ENCODE results near the gene NTSR1.

The NTSR1 gene

DNA sequence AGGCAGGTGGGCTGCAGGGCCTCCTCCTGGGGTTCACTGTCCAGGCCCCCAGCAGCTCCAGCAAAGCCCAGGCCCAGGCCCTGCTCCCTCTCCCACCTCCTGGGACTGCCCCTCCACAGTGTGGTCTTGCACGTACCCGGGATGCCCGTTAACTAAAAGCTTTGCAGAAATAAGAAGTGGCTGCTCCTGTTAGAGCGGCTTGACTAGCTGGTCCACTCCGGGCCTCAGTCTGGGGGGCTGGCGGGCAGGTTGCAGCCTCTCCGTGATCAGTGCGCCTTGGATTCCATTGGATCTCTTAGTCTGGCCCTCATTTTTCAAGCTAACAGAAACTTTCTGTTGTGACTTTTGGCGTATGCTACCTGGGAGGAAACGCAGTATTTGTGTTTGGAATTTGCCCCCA is 39.4 kb upstream of the NTSR1 start:
- TF ChIP-seq, protein P1, sequence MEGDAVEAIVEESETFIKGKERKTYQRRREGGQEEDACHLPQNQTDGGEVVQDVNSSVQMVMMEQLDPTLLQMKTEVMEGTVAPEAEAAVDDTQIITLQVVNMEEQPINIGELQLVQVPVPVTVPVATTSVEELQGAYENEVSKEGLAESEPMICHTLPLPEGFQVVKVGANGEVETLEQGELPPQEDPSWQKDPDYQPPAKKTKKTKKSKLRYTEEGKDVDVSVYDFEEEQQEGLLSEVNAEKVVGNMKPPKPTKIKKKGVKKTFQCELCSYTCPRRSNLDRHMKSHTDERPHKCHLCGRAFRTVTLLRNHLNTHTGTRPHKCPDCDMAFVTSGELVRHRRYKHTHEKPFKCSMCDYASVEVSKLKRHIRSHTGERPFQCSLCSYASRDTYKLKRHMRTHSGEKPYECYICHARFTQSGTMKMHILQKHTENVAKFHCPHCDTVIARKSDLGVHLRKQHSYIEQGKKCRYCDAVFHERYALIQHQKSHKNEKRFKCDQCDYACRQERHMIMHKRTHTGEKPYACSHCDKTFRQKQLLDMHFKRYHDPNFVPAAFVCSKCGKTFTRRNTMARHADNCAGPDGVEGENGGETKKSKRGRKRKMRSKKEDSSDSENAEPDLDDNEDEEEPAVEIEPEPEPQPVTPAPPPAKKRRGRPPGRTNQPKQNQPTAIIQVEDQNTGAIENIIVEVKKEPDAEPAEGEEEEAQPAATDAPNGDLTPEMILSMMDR (IDR thresholded peaks at IDR 0.05): no peak

DNA sequence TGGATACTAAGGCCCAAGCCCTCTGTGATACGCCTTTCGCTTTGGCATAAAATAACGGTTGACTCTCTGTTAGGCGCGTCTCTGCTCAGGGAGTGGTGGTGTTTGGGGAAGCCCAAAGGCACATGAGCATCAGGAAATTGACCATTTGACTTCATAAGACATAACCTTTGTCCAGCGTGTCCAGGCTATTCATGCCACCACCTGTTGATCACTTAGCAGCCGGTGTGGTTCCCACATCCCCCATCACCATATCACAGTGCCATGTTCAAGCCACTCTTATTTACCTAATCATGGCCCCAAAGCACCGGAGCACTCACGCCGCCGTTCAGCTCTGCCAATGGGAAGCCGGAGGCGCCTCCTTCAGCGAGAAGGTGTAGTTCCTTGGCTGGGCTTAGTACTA is 38.5 kb upstream of the NTSR1 start:
- TF ChIP-seq, protein P1 (IDR thresholded peaks at IDR 0.05): no peak

DNA sequence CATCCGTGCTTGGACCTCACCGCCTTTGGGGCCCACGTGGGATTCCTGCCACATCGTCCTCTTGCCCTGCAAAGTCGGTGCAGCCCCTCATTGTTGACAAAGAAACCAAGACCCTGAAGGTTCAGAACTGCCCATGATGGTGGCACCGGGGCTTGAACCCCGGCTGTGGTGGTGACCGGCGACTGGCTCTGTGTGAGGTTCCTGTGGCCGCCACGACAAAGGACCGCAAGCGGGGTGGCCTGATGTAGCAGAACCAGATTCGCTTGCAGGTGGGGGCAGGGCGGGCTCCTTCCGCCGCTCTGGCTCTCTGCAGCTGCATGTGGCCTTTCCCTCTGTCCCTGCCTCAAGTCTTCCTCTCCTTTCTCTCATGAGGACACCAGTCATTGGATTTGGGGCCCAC is 37.6 kb upstream of the NTSR1 start:
- TF ChIP-seq, protein P1 (IDR thresholded peaks at IDR 0.05): no peak

DNA sequence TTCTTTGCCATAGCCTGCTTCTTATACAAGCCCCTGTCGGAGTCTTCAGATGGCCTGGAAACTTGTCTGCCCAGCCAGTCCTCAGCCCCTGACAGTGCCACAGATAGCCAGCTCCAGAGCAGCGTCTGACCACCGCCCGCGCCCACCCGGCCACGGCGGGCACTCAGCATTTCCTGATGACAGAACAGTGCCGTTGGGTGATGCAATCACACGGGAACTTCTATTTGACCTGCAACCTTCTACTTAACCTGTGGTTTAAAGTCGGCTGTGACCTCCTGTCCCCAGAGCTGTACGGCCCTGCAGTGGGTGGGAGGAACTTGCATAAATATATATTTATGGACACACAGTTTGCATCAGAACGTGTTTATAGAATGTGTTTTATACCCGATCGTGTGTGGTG is 36.9 kb upstream of the NTSR1 start:
- TF ChIP-seq, protein P1 (IDR thresholded peaks at IDR 0.05): no peak

DNA sequence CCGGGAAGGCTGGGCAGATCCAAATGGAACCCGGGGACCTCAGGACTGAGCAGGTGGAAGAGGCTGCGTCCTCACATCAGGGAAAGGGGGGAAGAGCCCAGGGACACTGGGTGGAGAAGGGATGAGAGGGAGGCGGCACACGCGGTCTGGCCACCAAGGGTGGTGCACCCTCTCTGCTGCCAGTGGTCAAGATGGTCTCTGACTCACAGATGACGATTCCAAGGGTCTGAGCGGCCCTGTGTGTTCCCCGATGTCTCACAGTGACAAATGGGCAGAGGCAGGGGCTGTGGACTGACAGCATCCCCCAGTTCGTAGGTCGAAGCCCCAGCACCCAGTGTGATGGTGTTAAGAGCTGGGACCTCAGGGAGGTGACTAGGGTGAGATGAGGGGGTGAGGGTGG is 34.3 kb upstream of the NTSR1 start:
- TF ChIP-seq, protein P1 (IDR thresholded peaks at IDR 0.05): no peak

DNA sequence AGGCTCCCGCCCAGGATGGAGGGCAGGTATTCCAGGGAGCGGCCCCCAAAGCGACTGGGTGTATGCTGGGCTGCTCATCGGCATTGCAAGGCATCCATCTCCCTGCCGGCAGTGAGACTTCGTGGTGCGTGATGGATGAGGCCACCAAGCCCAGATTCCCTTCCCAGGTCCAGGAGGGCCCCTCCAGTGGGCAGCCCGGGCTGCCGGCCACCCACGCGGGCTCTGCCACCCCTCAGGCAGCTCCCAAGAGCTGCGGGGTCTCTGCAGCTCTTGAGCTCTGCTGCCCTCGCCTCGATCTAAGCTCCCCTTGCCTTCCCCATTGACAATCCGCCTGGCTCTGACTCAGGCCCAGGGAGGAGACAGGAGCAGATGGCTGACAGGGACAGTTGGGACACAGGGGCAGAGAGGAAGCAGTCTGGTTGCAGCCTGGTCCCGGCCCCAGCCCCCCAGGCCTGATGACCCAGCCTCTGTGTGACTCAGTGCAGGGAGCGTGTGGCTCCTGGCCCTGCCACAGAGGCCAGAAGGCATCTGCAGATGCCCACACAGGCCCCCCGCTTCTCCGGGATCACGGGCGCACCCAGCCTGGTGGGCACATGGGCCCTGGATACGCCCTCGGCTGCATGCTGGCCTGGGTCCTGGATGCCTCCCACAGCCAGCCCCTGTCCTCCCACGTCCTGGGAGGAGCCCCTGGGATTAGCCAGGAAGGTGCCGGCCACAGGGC is 33.3 kb upstream of the NTSR1 start:
- TF ChIP-seq, protein P1 (IDR thresholded peaks at IDR 0.05): no peak

DNA sequence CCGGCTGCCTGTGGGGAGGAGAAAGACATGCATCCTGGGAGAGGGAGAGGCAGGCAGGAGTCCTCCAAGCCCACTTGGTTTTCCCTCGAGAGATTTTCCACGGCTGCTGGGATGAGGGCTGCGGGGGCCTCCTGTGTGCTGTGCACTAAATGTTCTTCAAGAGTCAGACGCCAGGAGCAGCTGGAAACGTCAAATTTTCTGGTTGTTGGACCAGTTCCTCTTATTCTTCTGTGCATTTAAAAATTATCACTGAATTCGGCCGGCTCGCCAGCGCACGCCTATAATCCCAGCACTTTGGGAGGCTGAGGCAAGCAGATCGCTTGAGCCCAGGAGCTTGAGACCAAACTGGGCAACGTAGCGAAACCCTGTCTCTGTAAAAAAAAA is 32.8 kb upstream of the NTSR1 start:
- TF ChIP-seq, protein P1 (IDR thresholded peaks at IDR 0.05): no peak

DNA sequence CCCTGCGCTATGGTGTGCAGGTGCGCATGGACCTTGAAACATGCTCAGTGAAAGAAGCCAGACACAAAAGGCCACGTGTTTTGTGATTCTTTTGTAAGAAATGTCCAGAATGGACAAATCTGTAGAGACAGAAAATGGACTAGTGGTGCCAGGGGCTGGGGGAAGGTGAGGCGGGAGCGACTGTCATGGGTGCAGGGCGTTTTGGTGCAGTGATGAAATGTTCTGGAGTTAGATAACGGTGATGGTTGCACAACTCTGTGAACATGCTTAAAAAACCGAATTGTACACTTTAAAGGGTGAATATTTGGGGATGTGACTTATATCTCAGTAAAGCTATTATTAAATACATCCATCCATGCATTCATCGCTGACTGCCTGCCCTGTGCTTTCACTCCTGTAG is 31.7 kb upstream of the NTSR1 start:
- TF ChIP-seq, protein P1 (IDR thresholded peaks at IDR 0.05): no peak
